Glomerular visceral epithelial cell (primary cell): Measurements from ENCODE around the gene TNFRSF11A.

ENCODE experiments used
- DNase-seq: peaks from one replicate; pipeline ENCODE4 v3.0.0-alpha.2; 2016; ENCODE audit errors: extremely low spot score

TNFRSF11A gene

GRCh38 chr18:62343316-62343715, 18.2 kb downstream of the TNFRSF11A start:
- DNase-seq, result no peak

- no peak for DNase-seq
Observed at GRCh38 chr18:62345909-62346308, 20.8 kb downstream of the TNFRSF11A start.

- DNase-seq, result no peak
Observed at GRCh38 chr18:62346333-62347088, 21.4 kb downstream of the TNFRSF11A start.

GRCh38 chr18:62347089-62347506, 22.0 kb downstream of the TNFRSF11A start:
- DNase-seq, result no peak

- DNase-seq, result no peak
Observed at GRCh38 chr18:62348474-62348873, 23.4 kb downstream of the TNFRSF11A start.

GRCh38 chr18:62353170-62353569, 28.1 kb downstream of the TNFRSF11A start:
- DNase-seq, result no peak

GRCh38 chr18:62354151-62354550, 29.0 kb downstream of the TNFRSF11A start:
- DNase-seq, result no peak

GRCh38 chr18:62357079-62357719, 32.1 kb downstream of the TNFRSF11A start:
- DNase-seq, result no peak

GRCh38 chr18:62360805-62361204, 35.7 kb downstream of the TNFRSF11A start:
- DNase-seq, result no peak

GRCh38 chr18:62361288-62361687, 36.2 kb downstream of the TNFRSF11A start:
- no peak for DNase-seq

- no peak for DNase-seq
Observed at GRCh38 chr18:62364558-62364957, 39.4 kb downstream of the TNFRSF11A start.

- DNase-seq, result no peak
Observed at GRCh38 chr18:62365420-62365819, 40.3 kb downstream of the TNFRSF11A start.

- DNase-seq, result no peak
Observed at GRCh38 chr18:62366992-62367391, 41.9 kb downstream of the TNFRSF11A start.

GRCh38 chr18:62368100-62368499, 43.0 kb downstream of the TNFRSF11A start:
- DNase-seq, result no peak

- DNase-seq, result no peak
Observed at GRCh38 chr18:62369129-62369644, 44.1 kb downstream of the TNFRSF11A start.

- DNase-seq, result no peak
Observed at GRCh38 chr18:62370366-62370765, 45.3 kb downstream of the TNFRSF11A start.

GRCh38 chr18:62371436-62371835, 46.3 kb downstream of the TNFRSF11A start:
- no peak for DNase-seq

- no peak for DNase-seq
Observed at GRCh38 chr18:62372156-62372555, 47.0 kb downstream of the TNFRSF11A start.

GRCh38 chr18:62372882-62373281, 47.8 kb downstream of the TNFRSF11A start:
- DNase-seq, result no peak

- no peak for DNase-seq
Observed at GRCh38 chr18:62374410-62374965, 49.4 kb downstream of the TNFRSF11A start.

GRCh38 chr18:62377131-62377807, 52.2 kb downstream of the TNFRSF11A start:
- DNase-seq, result no peak

GRCh38 chr18:62379051-62379450, 53.9 kb downstream of the TNFRSF11A start:
- DNase-seq, result peak; percentile 5
